HG03039 (cell line): Measurements from ENCODE around the gene C19orf53.
"Not testable (repeated sequence)": the region's sequence is repeated elsewhere in the genome, so short reads cannot be mapped to it uniquely, and the experiment has no call there.

Experiments
- ATAC-seq: cut with Tn5 transposase; IDR thresholded peaks from one replicate; pipeline ENCODE4 v1.9.1; 2021; ENCODE audit warnings: mild to moderate bottlenecking, moderate library complexity; ENCODE audit not compliant: unreplicated experiment

Gene C19orf53

DNA sequence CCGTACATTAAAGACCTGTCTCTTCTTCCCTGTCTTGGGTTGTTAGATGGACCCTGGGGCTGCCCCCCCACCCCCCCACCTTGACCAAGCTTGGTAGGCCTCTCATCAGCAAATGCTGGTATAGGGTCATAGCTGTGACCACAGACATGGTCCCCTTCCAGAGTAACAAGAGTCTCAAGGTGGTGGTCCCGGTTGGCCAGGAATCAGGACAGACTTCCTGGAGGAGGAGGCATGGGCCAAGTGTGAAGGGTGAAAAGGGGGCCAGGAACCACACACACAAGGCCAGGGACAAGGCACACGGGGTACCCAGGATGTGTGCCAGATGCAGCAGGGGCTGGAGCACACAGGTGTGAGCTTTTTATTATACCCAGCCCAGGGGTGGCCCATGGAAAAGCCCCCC, 11.0 kb upstream of the C19orf53 start:
- ATAC-seq, result no peak

DNA sequence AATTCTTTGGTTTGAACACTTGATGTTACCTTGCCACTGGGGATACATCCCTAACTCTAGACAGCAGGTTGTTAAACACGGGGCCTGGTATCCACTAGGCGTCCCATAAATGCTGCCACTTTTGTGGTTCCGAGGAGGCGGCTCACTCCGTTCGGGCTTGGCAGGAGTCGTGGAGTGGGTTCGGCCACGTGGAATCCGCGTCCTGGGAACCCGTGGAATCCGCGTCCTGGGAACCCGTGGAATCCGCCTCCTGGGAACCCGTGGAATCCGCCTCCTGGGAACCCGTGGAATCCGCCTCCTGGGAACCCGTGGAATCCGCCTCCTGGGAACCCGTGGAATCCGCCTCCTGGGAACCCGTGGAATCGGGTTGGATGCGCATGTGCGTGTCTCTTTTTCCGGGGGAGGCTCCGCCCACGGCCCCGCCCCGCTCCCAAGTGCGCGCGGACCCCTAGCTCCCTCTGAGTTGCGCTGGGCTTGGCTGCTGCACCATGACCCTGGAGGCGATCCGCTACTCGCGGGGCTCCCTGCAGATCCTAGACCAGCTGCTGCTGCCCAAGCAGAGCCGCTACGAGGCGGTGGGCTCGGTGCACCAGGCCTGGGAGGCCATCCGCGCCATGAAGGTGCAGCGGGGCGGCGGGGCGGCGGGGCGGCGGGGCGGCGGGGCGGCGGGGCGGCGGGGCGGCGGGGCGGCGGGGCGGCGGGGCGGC, 10.0 kb upstream of the C19orf53 start, which contains the start of gene MRI1:
Gene MRI1 (plus strand): TSS at position 422 of the 707 bp plus-strand sequence. CDS start 67 bp downstream, at position 489.
- ATAC-seq, result no peak

DNA sequence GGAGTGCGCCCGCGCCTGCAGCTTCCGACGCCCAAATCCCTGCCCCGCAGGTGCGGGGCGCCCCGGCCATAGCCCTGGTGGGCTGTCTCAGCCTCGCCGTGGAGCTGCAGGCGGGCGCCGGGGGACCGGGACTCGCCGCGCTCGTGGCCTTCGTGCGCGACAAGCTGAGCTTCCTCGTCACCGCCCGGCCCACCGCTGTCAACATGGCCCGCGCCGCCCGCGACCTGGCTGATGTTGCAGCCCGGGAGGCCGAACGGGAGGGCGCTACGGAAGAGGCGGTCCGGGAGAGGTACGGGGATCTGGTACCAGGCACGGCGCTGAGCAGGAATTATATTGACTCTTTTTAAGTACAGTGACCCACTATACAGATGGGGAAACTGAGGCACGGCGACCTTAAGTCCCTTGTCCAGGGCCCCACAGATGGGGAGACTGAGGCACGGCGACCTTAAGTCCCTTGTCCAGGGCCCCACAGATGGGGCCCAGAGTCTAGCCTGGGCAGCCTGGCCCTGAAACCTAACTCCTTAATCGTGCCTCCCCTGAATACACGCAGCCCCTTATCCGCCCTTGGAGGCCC, 9.3 kb upstream of the C19orf53 start:
- ATAC-seq, result no peak

DNA sequence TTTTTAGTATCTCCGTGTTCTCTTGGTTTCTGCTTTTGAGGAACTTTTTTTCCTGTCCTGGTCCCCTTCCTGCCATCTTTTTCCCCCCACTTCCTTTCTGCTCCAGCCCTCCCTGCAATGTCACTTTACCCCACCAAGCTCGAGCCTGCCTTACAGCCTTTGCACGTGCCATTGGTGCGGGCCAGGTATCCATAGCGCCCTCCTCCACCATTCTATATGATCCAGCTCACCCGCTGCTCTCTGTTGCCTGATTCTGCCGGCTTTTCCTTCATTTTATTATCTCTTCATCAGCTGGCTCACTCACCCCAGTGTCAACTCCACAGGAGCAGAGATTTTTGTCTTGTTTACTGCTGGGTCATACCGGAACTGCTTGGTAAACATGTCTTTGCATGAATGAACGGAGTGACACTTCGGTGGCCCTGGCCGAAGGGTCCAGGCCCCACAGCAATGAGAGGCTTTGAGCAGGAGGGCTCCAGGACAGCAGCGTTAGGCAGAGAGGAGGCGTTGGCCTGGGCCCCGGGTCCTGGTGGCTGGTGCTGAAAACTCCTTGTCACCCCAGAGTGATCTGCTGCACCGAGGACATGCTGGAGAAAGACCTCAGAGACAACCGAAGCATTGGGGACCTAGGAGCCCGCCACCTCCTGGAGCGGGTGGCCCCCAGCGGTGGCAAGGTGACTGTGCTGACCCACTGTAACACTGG, 8.7 kb upstream of the C19orf53 start:
- no peak for ATAC-seq

DNA sequence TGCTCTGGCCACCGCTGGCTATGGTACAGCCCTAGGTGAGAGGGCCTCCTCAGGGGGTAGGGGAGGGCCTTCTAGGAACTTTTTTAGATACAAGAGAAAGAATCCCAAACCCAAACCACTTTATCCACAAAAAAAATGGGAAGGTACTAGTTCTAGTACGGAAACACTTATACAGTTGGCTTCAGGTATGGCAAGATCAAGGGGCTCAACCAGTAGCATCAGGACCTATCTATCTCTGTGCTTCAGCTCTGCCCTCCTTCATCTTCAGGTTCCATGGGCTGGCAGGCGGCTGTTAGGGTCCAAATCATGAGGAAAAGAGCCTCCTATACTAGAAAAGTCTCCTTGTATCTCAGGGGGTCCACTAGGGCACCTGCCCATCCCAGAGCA, 8.2 kb upstream of the C19orf53 start:
- no peak for ATAC-seq

DNA sequence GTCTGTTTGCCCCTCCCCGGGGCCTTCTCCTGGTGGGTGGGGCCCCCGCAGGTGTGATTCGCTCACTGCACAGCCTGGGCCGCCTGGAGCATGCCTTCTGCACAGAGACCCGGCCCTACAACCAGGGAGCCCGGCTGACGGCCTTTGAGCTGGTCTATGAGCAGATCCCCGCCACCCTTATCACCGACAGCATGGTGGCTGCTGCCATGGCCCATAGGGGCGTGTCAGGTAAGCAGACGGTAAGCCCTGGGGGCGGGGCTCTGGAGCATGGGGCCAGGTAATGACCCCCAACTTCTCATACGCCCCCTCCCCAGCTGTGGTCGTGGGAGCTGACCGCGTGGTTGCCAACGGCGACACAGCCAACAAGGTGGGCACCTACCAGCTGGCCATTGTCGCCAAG, 5.7 kb upstream of the C19orf53 start:
- no peak for ATAC-seq

DNA sequence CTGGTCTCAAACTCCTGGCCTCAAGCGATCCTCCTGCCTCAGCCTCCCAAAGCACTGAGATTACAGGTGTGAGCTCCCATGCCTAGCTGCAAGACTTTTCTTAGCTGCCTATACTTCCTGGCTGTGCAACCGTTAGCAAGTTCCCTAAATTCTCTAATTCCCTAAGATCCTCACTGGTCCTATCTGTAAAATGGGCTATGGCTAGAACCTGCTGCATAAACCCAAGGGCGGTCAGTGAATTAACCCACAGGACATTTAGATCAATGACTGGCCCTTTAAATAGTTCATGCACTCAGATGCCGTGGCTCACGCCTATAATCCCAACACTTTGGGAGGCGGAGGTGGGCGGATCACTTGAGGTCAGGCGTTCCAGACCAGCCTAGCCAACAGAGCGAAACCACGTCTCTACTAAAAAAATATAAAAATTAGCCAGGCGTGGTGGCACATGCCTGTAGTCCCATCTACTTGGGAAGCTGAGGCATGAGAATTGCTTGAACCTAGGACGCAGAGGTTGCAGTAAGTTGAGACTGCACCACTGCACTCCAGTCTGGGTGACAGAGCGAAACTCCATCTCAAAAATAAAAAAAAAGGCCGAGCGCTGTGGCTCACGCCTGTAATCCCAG, 4.1 kb upstream of the C19orf53 start:
- no peak for ATAC-seq

DNA sequence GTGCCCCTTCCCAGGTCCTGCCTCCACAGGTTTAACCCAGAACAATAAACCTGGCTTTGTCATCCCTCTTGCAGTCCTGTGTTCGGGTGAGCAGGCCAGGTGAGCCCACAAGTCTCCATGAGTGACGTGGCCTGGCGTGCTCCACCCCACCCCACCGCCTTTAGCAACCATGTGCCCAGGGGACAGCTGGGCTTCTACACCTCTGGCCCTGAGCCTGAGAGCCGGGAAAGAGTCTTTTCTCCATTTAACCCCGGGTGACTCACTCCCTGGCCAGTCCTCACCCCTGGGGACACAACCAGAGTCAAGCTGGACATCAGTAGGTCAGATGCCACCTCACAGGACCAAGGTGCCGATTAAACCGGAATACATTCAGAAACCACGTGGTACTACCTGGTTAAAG, 4.1 kb downstream of the C19orf53 start:
- ATAC-seq, result no peak

DNA sequence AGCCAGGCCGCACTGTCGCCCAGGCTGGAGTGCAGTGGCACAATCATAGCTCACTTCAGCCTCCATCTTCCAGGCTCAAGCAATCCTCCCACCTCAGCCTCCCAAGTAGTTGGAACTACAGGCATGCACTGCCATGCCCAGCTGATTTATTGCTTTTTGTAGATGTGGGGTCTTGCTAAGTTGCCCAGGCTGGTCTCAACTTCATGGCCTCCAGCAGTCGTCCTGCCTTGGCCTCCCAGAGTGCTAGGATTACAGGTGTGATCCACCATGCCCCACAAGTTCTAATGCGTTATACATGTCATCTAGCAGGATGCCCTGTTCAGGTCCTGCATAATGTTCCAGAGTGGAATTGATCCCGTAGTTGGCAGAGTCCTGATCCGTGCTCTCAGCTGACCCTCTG, 4.6 kb downstream of the C19orf53 start:
- ATAC-seq, result no peak

DNA sequence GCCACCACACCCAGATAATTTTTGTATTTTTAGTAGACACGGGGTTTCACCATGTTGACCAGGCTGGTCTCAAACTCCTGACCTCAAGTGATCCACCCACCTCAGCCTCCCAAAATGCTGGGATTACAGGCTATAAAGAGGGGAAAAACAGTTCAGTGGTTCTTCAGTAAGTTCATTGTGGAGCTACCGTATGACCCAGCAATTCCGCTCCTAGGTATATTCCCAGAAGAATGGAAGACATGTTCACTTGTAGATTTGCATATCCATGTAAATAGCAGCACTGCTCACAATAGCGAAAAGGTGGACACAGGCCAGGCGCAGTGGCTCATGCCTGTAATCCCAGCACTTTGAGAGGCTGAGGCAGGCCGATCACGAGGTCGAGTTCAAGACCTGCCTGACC, 5.5 kb downstream of the C19orf53 start:
- ATAC-seq, result not testable (repeated sequence)

DNA sequence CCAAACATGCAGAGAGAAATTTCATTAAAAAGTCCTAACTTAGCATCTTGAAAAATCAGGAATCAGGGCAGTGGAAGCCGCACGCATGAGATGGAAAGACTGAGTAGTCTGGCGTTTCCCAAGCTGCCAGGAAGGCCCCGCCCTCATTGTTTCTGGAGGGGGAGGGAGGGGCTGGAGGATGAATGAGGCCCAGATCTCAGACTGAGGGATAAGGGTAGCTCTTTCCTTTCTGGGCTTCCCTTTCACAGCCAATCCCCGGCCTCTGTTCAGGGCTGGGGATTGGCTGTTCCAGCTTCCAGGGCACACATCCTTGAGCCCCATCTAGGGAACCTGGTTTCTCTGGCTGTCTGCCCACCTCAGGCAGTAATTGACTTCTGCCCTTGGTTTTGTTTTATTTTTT, 7.3 kb downstream of the C19orf53 start:
- ATAC-seq, result no peak

DNA sequence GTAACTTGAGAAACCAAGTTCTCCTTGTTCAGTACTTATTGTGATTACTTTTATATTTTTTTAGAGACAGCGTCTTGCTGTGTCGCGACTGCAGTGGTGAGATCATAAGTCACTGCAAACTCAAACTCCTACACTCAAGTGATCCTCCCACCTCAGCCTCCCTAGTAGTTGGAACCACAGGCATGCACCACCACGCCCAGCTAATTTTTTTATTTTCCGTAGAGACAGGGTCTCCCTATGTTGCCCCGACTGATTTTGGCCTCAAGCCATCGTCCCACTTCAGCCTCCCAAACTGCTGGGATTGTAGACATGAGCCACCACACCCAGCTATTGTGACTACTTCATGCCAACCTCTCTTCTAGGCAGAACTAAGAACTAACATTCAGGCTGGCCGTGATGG, 8.3 kb downstream of the C19orf53 start:
- ATAC-seq, result no peak

DNA sequence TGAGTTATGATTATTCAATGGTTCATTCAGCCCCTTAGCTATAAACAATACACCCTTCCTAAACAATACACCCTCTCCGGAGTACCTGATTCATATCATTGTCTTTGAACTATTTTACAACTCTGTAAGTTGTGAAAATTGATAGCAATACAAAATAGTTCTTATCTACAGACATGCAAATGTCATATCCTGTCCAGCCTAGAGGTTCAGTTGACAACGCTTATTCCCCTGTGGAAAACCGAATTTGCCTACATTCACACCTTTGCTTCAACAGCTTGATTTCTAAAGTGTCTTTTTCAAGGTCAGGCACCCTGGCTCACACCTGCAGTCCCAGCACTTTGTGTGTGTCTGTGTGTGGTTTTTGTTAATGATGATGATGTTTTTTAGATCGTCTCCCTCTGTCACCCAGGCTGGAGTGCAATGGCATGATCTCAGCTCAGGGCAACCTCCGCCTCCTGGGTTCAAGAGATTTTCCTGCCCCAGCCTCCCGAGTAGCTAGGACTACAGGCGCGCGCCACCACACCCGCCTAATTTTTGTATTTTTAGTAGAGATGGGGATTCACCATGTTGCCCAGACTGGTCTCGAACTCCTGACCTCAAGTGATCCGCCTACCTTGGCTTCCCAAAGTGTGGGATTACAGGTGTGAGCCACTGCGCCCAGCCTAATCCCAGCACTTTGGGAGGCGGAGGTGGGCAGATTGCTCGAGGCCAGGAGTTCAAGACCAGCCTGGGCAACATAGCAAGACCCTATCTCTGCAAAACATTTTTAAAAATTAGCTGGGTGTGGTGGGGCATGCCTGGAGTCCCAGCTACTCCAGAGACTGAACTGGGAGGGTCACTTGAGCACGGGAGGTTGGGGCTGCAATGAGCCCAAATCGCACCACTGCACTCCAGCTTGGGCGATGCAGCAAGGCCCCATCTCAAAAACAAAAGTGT, 9.6 kb downstream of the C19orf53 start:
- ATAC-seq, result no peak

DNA sequence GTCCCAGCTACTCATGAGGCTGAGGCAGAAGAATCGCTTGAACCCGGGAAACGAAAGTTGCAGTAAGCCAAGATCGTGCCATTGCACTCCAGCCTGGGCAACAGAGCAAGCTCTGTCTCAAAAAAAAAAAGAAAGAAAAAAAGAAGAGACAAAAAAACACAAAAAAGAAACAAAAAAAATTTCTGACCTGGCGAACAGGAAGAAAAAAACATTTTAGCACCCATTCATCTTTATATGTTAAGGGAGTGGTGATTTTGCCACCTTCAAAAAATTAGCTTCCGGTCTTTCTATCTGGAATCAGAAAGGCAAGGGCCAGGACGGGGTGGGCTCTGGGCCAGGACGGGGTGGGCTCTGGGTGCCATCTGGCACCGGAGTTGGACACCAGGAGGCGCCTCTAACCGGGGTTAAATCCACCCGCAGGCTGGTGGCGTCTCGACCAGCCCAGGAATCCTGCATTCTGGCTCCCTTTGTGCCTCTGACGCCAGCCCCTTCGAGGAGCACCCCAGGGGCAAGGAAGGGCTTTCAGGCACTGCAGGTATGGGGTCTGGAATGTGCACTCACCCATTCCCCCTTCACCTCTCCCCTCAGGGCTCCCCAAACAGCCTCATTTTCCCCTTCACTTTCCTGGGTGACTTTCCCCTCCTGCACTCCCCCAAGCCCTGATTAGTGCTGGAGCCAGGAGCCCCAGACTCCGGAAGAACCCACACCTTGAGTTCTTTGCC, 10.6 kb downstream of the C19orf53 start:
- no peak for ATAC-seq

DNA sequence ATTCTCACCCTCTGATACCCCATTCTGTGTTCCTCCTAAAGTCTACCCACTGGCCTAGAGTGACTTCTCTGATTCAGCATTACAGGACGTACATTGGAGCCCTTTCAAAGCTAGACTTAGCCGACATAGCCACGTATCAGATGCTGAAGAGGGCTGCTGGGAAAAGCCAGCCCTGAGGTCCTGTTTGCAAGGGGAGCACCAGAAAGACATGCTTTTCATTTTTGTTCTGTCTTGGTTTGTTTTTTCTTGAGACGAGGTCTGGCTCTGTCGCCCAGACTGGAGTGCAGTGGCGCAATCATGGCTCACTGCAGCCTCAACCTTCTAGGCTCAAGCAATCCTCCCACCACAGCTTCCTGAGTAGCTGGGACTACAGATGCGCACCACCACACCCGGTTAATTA, 14.7 kb downstream of the C19orf53 start:
- no peak for ATAC-seq

DNA sequence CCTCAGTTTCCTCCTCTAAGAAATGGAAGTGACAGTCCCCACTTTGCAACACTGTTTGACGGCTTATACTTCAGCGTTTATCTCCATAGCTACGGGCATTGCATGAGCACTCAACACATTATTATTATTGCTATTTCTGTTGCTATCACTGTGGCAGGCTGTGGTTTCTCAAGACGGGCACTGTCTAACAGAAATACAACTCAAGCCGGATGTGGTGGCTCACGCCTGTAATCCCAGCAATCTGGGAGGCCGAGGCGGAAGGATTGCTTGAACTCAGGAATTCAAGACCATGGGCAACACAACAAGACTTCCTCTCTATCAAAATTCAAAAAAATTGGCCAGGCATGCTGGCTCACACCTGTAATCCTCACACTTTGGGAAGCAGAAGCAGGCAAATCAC, 16.1 kb downstream of the C19orf53 start:
- no peak for ATAC-seq

DNA sequence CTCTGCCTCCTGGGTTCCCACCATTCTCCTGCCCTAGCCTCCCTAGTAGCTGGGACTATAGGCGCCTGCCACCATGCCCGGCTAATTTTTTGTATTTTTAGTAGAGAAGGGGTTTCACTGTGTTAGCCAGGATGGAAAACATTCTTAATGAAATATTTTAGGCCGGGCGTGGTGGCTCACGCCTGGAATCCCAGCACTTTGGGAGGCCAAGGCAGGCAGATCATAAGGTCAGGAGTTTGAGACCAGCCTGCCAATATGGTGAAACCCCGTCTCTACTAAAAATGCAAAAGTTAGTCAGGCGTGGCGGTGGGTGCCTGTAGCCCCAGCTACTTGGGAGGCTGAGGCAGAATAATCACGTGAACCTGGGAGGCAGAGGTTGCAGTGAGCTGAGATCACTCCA, 19.1 kb downstream of the C19orf53 start:
- ATAC-seq, result not testable (repeated sequence)

DNA sequence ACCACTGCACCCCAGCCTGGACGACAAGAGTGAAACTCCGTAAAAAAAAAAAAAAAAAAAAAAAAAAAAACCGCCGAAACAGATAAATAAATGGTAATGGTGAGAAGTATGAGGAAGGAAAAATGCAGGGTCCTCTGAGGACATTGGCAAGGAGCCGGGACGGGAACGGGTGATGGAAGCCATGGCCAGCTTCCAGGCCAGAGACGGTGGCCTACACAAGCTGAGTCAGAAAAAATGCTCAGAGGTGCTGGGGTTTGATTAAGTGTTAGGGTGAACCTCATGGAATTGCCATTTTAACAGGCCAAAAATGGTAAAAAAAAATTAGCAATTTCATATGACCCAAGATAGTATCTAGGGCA, 20.1 kb downstream of the C19orf53 start:
- no peak for ATAC-seq

DNA sequence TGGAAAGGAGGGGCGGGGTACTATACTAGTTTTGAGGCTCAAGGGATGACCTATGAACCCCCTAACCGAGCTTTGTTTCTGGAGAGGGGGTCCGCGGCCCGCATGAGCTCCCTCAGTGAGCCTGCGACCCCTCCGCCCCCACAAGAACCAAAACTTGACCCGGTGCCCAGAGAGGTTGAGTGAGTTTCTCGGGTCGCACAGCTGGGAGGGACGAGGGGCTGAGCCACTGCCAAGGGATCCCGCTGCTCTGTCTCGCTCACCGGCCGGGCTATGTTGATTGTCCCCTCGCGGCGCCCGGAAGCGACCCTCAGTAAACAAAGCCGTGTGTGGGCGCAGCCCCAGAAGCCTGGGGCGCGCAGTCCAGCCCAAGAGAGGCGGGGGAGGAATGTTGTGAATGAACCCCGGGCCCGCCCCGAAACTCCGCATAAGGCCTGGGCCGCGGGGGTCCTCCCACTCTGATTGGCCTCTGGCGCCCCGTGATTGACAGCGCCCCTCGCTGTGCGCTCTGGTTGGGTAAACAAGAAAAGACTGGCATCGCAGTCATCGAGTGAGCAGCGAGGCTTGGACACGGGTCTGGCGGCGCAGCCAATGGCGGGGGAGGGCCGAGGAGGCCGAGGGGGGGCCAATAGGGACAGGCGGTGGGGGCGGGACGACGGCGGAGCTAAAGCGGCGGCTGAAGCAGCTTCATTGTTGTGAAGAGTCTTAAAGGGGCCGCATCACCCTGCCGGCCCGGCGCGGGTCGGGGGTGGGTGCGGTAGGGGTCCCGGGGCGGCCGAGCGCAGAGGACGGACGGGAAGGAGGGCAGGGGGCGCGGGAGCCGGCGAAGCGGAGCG, 20.7 kb downstream of the C19orf53 start, which contains the start of gene ZSWIM4:
Gene ZSWIM4 (plus strand): TSS at position 687 of the 833 bp plus-strand sequence. CDS start 206 bp downstream, outside the sequence.
- ATAC-seq, result peak; percentile 96
